ENCODE measurements around the gene DHRS7C.

DNA sequence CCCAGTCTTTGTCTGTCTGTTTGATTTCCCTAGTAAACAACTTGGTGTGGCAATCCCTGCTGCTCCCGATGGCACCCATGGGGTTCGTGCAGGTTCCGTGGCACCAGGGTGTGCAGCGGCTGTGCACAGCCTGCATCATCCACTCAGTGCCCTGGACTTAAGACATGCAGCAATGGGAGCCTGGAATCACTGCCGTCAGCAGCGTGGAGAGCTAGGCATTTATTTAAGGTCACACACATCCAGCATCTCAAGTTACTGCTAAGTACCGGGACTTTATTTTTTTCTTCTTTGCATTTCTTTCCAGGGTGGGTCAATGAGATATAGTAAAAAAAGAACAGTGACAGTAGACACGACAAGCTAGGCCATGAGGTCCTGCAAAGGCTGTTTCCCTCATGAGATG lies 2.8 kb downstream of the DHRS7C start:
- TF ChIP-seq CTCF (IDR thresholded peaks at IDR 0.05; ENCODE audit: insufficient read depth, low read length, poor library complexity, severe bottlenecking) (no peak), EZH2phosphoT487 (conservative IDR thresholded peaks at IDR 0.05; ENCODE audit: low read length) (no peak)

Data from SU-DHL-6 (cell line).